GM19025 (cell line): ENCODE results near the gene AHSA1.

ENCODE experiments used
- ATAC-seq: cut with Tn5 transposase; IDR thresholded peaks from one replicate; pipeline ENCODE4 v1.9.1; 2021; ENCODE audit warnings: mild to moderate bottlenecking, low read depth, moderate library complexity; ENCODE audit not compliant: unreplicated experiment

AHSA1 gene

GRCh38 chr14:77470224-77470870 is 12.5 kb downstream of the AHSA1 start:
- no peak for ATAC-seq

- ATAC-seq, result no peak
These were observed 16.0 kb downstream of the AHSA1 start for GRCh38 chr14:77473921-77474320.

- ATAC-seq, result no peak
These were observed 16.7 kb downstream of the AHSA1 start for GRCh38 chr14:77474479-77475177.

- no peak for ATAC-seq
These were observed 17.7 kb downstream of the AHSA1 start for GRCh38 chr14:77475432-77476115.

- ATAC-seq, result no peak
These were observed 20.1 kb downstream of the AHSA1 start for GRCh38 chr14:77478029-77478428.

- peak; percentile 79 for ATAC-seq
These were observed 20.9 kb downstream of the AHSA1 start for GRCh38 chr14:77478796-77479195.

- no peak for ATAC-seq
These were observed 24.5 kb downstream of the AHSA1 start for GRCh38 chr14:77482422-77482821.

GRCh38 chr14:77485256-77485655 is 27.4 kb downstream of the AHSA1 start:
- no peak for ATAC-seq

- ATAC-seq, result no peak
These were observed 28.2 kb downstream of the AHSA1 start for GRCh38 chr14:77485901-77486678.

- no peak for ATAC-seq
These were observed 30.7 kb downstream of the AHSA1 start for GRCh38 chr14:77488558-77488957.

GRCh38 chr14:77489041-77489440 is 31.1 kb downstream of the AHSA1 start:
- ATAC-seq, result no peak

- no peak for ATAC-seq
These were observed 32.6 kb downstream of the AHSA1 start for GRCh38 chr14:77490347-77490986.

GRCh38 chr14:77491056-77491455 is 33.2 kb downstream of the AHSA1 start:
- ATAC-seq, result no peak

GRCh38 chr14:77495334-77495733 is 37.4 kb downstream of the AHSA1 start:
- no peak for ATAC-seq

- peak; percentile 60 for ATAC-seq
These were observed 40.5 kb downstream of the AHSA1 start, which contains the start of gene ISM2 for GRCh38 chr14:77498120-77498979. Gene ISM2, minus strand, starts transcription at chr14:77498816. Its CDS starts 23 bp downstream, at chr14:77498793.

GRCh38 chr14:77498984-77499527 is 41.2 kb downstream of the AHSA1 start:
- ATAC-seq, result peak; percentile 8

- no peak for ATAC-seq
These were observed 44.4 kb downstream of the AHSA1 start for GRCh38 chr14:77502109-77502782.

- ATAC-seq, result no peak
These were observed 45.2 kb downstream of the AHSA1 start for GRCh38 chr14:77503138-77503537.

GRCh38 chr14:77505031-77505430 is 47.1 kb downstream of the AHSA1 start:
- ATAC-seq, result no peak
